GM23248 (cell line): ENCODE data around the gene ERFL. TPM values are rescaled to one million over a fixed set of nuclear protein-coding genes. Genes with fewer than 3 reads are reported as not detected.

Experiments
- DNase-seq: peaks from one replicate; pipeline ENCODE4 v3.0.0-alpha.2; 2015
- H2AFZ ChIP-seq: fragments of 200-600 bp; sonication (generic); 2 replicates; pipeline ENCODE4 v1.6.1; 2016; ENCODE audit warnings: antibody characterized with exemption
- H3F3A ChIP-seq: fragments of 200-600 bp; sonication (generic); 2 replicates; pipeline ENCODE4 v1.6.1; 2016; ENCODE audit warnings: mild to moderate bottlenecking, antibody characterized with exemption, mixed run types; ENCODE audit not compliant: insufficient read depth
- H3K27ac ChIP-seq: fragments of 200-600 bp; sonication (generic); 2 replicates; pipeline ENCODE4 v1.5.1; 2016; ENCODE audit warnings: mild to moderate bottlenecking
- H3K27me3 ChIP-seq: fragments of 200-600 bp; sonication (generic); replicated peaks from 2 replicates; pipeline ENCODE4 v1.6.1; 2016; ENCODE audit warnings: mild to moderate bottlenecking; ENCODE audit not compliant: insufficient read depth
- H3K36me3 ChIP-seq: fragments of 200-600 bp; sonication (generic); 2 replicates; pipeline ENCODE4 v1.6.1; 2016; ENCODE audit warnings: low read depth, mild to moderate bottlenecking
- H3K4me1 ChIP-seq: fragments of 200-600 bp; sonication (generic); 2 replicates; pipeline ENCODE4 v1.6.1; 2016; ENCODE audit warnings: mild to moderate bottlenecking; ENCODE audit not compliant: insufficient read depth
- H3K4me2 ChIP-seq: fragments of 200-600 bp; sonication (generic); one replicate; pipeline ENCODE4 v1.6.1; 2016; ENCODE audit warnings: mild to moderate bottlenecking; ENCODE audit not compliant: unreplicated experiment
- H3K4me3 ChIP-seq: fragments of 200-600 bp; sonication (generic); 2 replicates; pipeline ENCODE4 v1.5.1; 2016; ENCODE audit warnings: mild to moderate bottlenecking
- H3K79me2 ChIP-seq: fragments of 200-600 bp; sonication (generic); 2 replicates; pipeline ENCODE4 v1.6.1; 2016; ENCODE audit warnings: mild to moderate bottlenecking; ENCODE audit not compliant: insufficient read depth
- H3K9ac ChIP-seq: fragments of 200-600 bp; sonication (generic); 2 replicates; pipeline ENCODE4 v1.6.1; 2016; ENCODE audit warnings: mild to moderate bottlenecking
- H3K9me2 ChIP-seq: fragments of 200-600 bp; sonication (generic); 2 replicates; pipeline ENCODE4 v1.6.1; 2016; ENCODE audit warnings: mixed run types, mild to moderate bottlenecking, moderate library complexity; ENCODE audit not compliant: insufficient read depth
- H3K9me3 ChIP-seq: fragments of 200-600 bp; sonication (generic); one replicate; pipeline ENCODE4 v1.6.1; 2017; ENCODE audit warnings: low read depth
- H4K20me1 ChIP-seq: fragments of 200-600 bp; sonication (generic); 2 replicates; pipeline ENCODE4 v1.6.0; 2016; ENCODE audit not compliant: insufficient read depth
- EZH2 ChIP-seq: fragments of 200-600 bp; sonication (generic); IDR thresholded peaks from 2 replicates; pipeline ENCODE4 v1.6.1; 2018; ENCODE audit warnings: antibody characterized with exemption, mild to moderate bottlenecking; ENCODE audit not compliant: insufficient read depth, poor library complexity, severe bottlenecking
- EZH2phosphoT487 ChIP-seq: fragments of 200-600 bp; sonication (generic); IDR thresholded peaks from 2 replicates; pipeline ENCODE4 v1.6.1; 2018; ENCODE audit warnings: antibody characterized with exemption, moderate library complexity, mild to moderate bottlenecking, low read depth; ENCODE audit not compliant: insufficient read depth
- WGBS, 2 experiments: methylation state at CpG; one replicate each; pipeline ENCODE4 v1.1.6; 2015 to 2017; ENCODE audit warnings: low lambda C conversion rate in 2 of 2, low coverage in 1 of 2; ENCODE audit errors: missing lambda C conversion rate in 2 of 2; 5-methylcytosine and 5-hydroxymethylcytosine counted together
- in situ Hi-C: fragments of 300-500 bp; cut with MboI; formaldehyde crosslinking; loops from 2 replicates; pipeline ENCODE4 v1.15.0; 2020
- polyA plus RNA-seq: library from polyadenylated mRNA; unstranded; fragments of >200 nt; fragmentation: Nextera tagmentation; extraction: Ambion mirVana; gene quantifications from 2 replicates; pipeline ENCODE4 v1.2.1, GENCODE V29; 2016
- total RNA-seq: library from RNA; depleted of rRNA; stranded (reverse); fragments of >200 nt; shearing (Covaris generic); gene quantifications from 2 replicates; pipeline ENCODE4 v1.2.3, GENCODE V29; 2014

ERFL gene
- total and polyA plus RNA-seq, 2 experiments from 2014 or later, result not detected

GRCh38 chr19:41897820-41898219, 30.4 kb downstream of the ERFL start:
- no peak overlapping the region for H2AFZ ChIP-seq
- no peak for TF ChIP-seq EZH2
- H4K20me1 ChIP-seq, result no peaks in the 10 kb centered on the region
- H3K4me1 ChIP-seq, result no peaks in the 10 kb centered on the region
- no peak overlapping the region for H3K27ac ChIP-seq
- H3K9me2 ChIP-seq, result no peaks in the 10 kb centered on the region
- 82 to 92% methylated on average over 14 to 24 of the region's 24 CpGs for WGBS, 2 experiments
- DNase-seq, result no peak
- H3F3A ChIP-seq, result no peaks in the 10 kb centered on the region
- H3K9me3 ChIP-seq, result no peaks in the 10 kb centered on the region
- peaks cover 13% of the 10 kb centered on the region; the same call in 1 of the 2 replicates for H3K36me3 ChIP-seq
- no peak overlapping the region for H3K4me2 ChIP-seq
- no peak overlapping the region for H3K4me3 ChIP-seq
- H3K79me2 ChIP-seq, result no peaks in the 10 kb centered on the region
- H3K9ac ChIP-seq, result no peak overlapping the region
- in situ Hi-C loops, result no loop called here
- no peaks in the 10 kb centered on the region for H3K27me3 ChIP-seq

GRCh38 chr19:41897181-41897580, 31.1 kb downstream of the ERFL start:
- no peak for DNase-seq
- Histone ChIP-seq H3K27ac (no peak overlapping the region), H3F3A (no peaks in the 10 kb centered on the region), H3K4me3 (no peak overlapping the region), H3K4me1 (no peaks in the 10 kb centered on the region), H2AFZ (no peak overlapping the region), H3K36me3 (peaks cover 11% of the 10 kb centered on the region; the same call in 1 of the 2 replicates), H4K20me1 (no peaks in the 10 kb centered on the region), H3K9me2 (no peaks in the 10 kb centered on the region), H3K9me3 (no peaks in the 10 kb centered on the region), H3K79me2 (no peaks in the 10 kb centered on the region), H3K4me2 (no peak overlapping the region), H3K9ac (no peak overlapping the region), H3K27me3 (no peaks in the 10 kb centered on the region)
- TF ChIP-seq EZH2phosphoT487, result no peak
- no peak for TF ChIP-seq EZH2
- in situ Hi-C loops, result no loop called here
- WGBS, 2 experiments, result 66% methylated on average over 3 of the region's 3 CpGs; no CpG with 5 or more reads in 1 of the 2 experiments

- Histone ChIP-seq H3K79me2 (peaks cover 1% of the 10 kb centered on the region; the same call in 1 of the 2 replicates), H3K4me1 (no peaks in the 10 kb centered on the region), H4K20me1 (no peaks in the 10 kb centered on the region), H3K9me2 (no peaks in the 10 kb centered on the region), H3K9me3 (no peaks in the 10 kb centered on the region), H3K9ac (no peak overlapping the region), H3K36me3 (peaks cover 11% of the 10 kb centered on the region; the same call in 1 of the 2 replicates), H3K27ac (no peak overlapping the region), H3K27me3 (no peaks in the 10 kb centered on the region), H3K4me2 (no peak overlapping the region), H2AFZ (no peak overlapping the region), H3F3A (no peaks in the 10 kb centered on the region), H3K4me3 (no peak overlapping the region)
- in situ Hi-C loops, result no loop called here
- DNase-seq, result no peak
- WGBS, 2 experiments, result 83 to 94% methylated on average over 1 of the region's 1 CpG
- TF ChIP-seq EZH2 (no peak), EZH2phosphoT487 (no peak)
These were observed 31.7 kb downstream of the ERFL start for GRCh38 chr19:41896581-41896942.

- no peak overlapping the region for H3K4me2 ChIP-seq
- no peak overlapping the region for H3K9ac ChIP-seq
- no peaks in the 10 kb centered on the region for H3K9me3 ChIP-seq
- no peaks in the 10 kb centered on the region for H3K27me3 ChIP-seq
- peak; percentile 32 for DNase-seq
- no peak overlapping the region for H2AFZ ChIP-seq
- no peaks in the 10 kb centered on the region for H3K9me2 ChIP-seq
- 82 to 85% methylated on average over 16 to 19 of the region's 19 CpGs for WGBS, 2 experiments
- no peaks in the 10 kb centered on the region for H3K4me1 ChIP-seq
- no peak for TF ChIP-seq EZH2phosphoT487
- TF ChIP-seq EZH2, result no peak
- no peak overlapping the region for H3K27ac ChIP-seq
- H3K4me3 ChIP-seq, result no peak overlapping the region
- in situ Hi-C loops, result no loop called here
- peaks cover 11% of the 10 kb centered on the region; the same call in 1 of the 2 replicates for H3K36me3 ChIP-seq
- no peaks in the 10 kb centered on the region for H3F3A ChIP-seq
- no peaks in the 10 kb centered on the region for H4K20me1 ChIP-seq
- peaks cover 7% of the 10 kb centered on the region; the same call in 1 of the 2 replicates for H3K79me2 ChIP-seq
These were observed 32.3 kb downstream of the ERFL start for GRCh38 chr19:41895745-41896580.
